Measurements from ENCODE around the gene M1AP.
A peak's percentile ranks its signal among the peaks of the same experiment; 100 is the strongest.
"Not testable (repeated sequence)": the region's sequence is repeated elsewhere in the genome, so short reads cannot be mapped to it uniquely, and the experiment has no call there.

The M1AP gene

GRCh38 chr2:74564222-74564621, 83.9 kb downstream of the M1AP start:
- DNase-seq (ENCODE audit: low spot score) = no peak

DNA sequence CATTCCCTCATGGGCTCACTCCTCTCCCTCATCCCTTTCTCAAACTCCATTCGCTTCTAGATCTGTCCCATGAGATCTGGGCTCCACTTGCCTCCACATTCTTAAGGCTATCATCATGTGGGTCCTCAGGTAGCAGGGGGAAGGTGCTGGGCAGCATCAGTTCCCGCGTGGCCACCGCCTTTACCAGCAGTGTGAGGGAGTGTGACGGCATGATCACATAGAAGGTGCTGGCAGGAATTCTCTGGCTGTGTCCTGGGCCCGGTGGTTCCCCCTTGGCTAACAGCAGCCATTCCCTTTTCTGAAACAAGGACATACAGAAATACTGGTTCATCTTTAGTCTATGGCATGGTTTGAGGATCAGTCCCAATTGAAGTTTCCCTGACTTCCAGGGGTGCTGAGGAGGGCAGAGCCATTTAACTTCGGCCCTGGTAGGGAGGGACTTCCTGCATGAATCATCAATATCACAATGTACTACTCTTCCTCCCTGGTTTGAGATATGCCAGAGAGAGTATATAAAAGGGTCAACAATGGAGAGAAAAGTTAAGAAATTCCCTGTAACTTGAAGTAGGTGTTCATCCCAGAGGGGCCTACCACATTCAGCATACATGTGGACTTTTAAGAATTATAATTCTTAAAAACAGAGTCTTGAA, 85.9 kb downstream of the M1AP start:
- DNase-seq (ENCODE audit: low spot score) = no peak

DNA sequence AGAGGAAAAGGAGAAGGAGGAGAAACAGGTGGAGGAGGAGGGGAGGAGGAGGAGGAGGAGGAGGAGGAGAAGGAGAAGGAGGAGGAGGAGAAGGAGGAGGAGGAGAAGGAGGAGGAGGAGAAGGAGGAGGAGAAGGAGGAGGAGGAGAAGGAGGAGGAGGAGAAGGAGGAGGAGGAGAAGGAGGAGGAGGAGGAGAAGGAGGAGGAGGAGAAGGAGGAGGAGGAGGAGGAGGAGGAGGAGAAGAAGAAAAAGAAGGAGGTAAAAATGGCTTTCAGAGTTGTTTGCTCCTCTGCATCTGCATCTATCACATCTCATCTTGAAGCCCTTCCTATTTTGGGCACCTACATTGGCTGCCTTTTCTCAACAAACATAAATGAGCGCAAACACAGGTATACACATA, 87.1 kb downstream of the M1AP start:
- DNase-seq (ENCODE audit: low spot score) = not testable (repeated sequence)

DNA sequence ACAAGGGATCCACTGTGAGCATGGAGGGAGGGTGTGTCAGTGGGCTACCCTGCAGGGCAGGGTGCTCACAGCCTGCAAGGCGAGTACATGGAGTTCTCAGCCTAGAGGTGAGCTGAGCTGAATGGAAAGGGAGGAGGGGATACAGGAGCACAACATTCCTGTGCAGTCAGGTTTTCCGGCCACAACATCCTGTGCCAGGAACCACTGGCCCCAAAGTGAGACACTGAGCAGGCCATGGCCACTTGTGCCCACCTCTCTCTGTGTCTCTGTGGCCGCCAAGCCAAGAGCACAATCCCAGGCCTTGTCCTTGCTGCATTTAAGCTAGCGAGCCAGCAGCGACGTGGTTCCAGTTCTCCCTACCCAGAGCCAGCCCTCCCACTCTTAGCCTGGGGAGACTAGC, 87.5 kb downstream of the M1AP start:
- DNase-seq (ENCODE audit: low spot score) = no peak

GRCh38 chr2:74559912-74560311, 88.2 kb downstream of the M1AP start:
- no peak for DNase-seq (ENCODE audit: low spot score)

GRCh38 chr2:74558284-74559230, 89.6 kb downstream of the M1AP start:
- DNase-seq (ENCODE audit: low spot score) = no peak

DNA sequence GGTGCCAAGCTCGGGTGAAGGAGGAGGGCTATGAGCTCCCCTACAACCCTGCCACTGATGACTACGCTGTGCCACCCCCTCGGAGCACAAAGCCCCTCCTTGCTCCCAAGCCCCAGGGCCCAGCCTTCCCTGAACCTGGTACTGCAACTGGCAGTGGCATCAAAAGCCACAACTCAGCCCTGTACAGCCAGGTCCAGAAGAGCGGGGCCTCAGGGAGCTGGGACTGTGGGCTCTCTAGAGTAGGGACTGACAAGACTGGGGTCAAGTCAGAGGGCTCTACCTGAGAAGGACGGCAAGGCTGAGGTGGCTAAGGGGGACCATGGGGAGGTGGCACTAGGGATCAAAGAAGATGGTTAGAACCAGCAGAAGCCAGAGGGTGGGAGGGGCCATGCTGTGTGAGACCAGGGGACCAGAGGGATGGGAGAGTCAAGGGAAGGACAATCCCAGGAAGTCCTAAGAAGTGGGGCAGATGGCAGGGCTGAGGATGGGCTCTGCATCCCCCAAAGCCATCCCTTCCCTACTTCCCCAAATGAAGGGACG, 91.2 kb downstream of the M1AP start:
- no peak for DNase-seq (ENCODE audit: low spot score)

- DNase-seq (ENCODE audit: low spot score) = no peak
Observed at GRCh38 chr2:74556159-74556558, 92.0 kb downstream of the M1AP start.

DNA sequence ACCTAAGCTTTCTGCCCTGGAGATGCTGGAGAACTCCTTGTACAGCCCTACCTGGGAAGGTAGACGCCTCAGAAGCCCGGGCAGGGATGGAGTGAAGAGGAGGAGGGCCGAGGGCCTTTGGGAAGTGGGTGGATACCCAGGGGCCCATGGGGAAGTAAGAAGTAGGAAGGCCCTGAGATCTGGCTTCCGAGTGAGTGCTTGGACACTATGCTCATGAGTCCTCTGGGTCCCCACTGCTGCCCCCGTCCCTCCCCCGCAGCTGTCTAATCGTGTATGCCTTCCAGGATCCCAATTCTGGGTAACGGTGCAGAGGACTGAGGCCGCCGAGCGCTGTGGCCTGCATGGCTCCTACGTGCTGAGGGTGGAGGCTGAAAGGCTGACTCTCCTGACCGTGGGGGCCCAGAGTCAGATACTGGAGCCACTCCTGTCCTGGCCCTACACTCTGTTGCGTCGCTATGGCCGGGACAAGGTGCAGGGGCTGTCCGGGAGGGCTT, 92.5 kb downstream of the M1AP start:
- no peak for DNase-seq (ENCODE audit: low spot score)

DNA sequence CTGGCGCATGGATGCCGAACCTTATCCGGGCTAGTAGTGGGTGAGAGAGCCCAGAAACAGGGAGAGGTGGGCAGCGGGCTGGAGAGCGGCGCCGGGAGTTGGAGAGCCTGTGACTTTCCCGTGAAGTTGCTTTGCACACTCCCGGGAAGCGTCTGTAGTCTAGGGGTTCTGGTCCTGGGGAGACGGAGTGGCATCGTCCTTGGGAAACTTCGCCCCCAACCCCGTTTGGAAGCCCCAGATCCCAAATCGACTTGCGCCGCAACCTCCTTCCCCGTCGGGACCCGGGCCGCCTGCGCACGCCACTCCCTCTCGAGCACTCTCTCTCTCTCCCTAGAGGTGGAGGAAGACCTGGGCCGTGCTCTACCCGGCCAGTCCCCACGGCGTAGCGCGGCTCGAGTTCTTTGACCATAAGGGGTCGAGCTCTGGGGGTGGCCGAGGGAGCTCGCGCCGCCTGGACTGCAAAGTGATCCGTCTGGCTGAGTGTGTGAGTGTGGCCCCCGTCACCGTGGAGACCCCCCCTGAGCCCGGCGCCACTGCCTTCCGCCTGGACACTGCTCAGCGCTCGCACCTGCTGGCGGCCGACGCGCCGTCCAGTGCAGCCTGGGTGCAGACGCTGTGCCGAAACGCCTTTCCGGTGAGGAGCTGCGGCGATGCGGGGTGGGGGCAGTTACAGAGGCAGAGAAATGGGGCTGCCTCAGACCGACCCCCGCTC, 93.2 kb downstream of the M1AP start:
- DNase-seq (ENCODE audit: low spot score) = peak; percentile 42

GRCh38 chr2:74553892-74554819, 94.0 kb downstream of the M1AP start, which contains the start of the genes DOK1 and LOXL3:
Gene DOK1, plus strand, starts transcription at chr2:74554720. Its CDS starts 35 bp downstream, at chr2:74554755.
Gene LOXL3, minus strand, starts transcription at chr2:74553942. Its CDS starts 1,308 bp downstream, at chr2:74552634.
- DNase-seq (ENCODE audit: low spot score) = peak; percentile 79

DNA sequence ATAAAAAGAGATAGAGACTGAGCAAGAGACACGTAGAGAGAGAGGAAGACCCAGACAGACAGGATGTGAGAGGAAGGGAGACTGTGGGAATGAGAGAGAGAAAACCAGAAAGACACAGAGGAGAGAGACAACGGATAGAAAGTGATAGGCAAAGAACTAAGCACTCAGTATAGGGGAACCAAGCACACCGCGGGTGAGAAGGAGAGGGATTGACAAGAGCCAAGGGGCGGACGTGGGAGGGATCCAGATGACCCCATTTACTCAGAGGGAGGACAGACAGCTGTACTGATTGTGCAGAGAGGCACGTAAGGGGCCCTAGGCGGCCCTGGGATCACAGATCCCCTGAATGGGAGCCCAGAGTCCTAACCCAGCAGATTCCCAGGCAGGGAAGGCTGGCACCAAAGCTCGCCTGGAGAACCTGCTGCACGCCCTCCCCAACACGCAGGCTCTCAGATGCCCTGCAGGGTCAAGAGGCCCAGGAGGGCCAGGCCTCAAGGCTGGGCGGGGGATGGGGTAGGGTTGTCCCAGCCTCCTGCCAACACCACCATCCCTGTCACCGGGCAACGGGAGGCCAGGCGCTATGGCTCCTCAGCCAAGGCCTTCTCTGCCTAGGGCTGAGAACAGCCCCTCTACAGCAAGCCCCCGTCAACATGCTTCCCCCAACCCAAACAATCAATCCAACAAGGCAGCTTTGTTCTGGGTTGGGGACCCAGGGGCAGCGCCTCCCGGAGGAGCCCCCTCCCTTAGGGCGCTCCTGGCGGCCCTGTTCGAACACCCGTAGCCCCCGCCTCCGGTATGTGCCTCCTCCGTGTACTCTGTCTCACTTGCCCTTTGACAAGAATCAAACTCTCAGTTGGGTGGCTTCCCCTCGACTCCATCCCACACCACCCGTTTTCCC, 95.0 kb downstream of the M1AP start:
- DNase-seq (ENCODE audit: low spot score) = no peak

DNA sequence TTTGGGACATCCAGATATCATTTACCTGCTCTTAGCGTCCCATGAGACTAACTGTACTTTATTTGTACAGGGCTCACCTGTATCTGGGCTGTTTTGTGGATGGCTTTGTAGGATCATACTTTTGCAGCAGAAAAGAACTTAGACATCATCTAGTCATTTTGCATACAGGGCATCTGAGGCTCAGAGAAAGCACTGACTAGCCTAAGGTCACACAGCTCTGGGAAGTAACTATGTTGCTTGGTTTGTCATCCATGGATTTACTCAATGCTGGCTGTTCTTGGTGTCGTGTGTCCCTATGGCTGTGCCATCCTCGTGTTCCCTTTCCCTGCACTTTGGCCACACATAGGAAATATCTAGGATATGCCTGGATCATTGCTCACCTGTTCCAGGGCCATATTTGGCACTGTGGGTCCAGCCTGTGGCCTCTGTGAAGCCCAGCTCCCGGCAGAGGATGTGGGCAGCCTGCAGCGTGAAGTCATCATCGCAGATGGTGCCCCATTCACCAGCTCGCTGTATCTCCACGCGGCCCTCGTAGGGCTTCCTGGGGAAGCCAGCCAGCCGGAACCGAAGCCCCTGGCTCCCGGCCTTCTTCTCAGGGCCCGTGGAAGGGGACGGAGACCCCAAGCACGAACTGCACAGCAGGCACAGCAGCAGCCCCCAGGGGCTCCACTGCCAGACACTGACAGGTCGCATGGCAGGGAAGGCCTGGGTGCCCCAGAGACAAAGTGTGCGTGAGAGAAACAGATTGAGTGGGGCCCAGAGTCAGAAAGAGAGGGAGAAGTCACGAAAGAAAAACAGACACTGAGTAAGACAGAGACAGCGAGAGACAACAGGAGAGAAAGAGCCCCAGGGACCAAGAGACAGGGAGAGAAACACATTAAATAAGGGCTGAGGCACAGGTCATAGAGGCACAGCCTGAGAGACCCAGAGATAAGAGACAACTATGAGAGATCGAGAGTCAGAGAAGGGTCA, 95.9 kb downstream of the M1AP start:
- DNase-seq (ENCODE audit: low spot score) = no peak

- DNase-seq (ENCODE audit: low spot score) = no peak
Observed at GRCh38 chr2:74551530-74551929, 96.6 kb downstream of the M1AP start.

DNA sequence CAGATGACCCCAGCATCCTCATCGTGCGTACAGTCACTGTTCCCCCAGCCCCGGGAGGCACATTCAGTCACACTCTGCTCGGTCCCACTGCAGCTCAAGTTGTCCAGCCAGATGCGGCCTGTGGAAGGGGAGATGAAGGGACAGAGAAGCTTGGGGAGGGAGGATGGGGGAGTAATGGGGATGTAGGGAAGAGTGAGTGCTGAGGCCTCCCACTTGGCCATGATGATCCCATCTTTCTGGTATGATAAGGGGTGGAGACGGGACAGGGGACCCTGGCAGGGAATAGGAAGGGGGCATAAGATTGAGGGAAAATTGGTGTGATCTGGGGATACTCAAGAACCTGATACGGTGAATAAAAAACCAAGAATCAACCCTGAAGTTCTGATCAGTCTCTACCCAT, 97.9 kb downstream of the M1AP start:
- no peak for DNase-seq (ENCODE audit: low spot score)

DNA sequence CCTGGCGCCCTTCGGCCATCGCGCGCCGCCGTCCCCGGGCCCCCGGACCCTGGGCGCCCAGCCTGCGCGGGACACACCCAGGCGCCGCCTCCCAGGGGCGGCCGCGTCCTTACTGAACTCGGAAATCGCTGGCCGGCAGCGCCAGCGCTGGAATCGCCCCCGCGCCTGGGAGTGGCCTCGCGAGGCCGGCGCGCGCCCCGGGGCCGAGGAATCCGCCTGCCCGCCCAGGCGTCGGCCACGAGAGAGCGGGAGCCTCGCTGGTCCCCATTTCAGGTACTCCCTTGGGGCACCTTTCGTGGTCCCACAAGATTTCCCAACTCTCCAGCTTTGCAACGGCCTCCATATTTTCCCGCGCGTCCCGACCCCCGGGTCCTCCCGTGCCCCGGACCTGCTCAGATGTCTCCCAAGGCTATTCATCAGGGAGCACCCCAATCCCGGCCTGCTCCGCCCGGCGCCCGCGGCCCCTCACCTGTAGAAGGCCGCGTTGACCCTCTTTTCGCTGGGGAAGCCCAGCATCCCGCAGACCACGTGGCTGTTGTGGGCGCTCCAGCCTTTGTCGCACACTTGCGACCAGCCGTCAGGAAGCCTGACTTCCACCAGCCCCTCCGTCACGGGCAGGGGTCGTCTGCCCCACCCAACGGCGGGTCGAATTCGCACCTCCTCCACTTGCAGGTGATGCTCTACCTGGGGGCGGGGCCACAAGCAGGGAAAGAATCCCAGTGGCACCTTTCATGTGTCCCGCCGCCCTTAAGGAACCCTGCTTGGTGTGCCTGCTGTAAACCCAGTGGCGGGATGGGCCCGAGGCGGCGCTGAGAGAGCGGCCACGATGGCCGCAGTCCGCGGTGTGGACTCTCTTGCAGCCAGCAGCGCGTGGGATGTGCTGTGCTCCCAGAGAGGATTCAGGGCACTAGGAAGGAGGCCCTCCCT, 99.0 kb downstream of the M1AP start:
- DNase-seq (ENCODE audit: low spot score) = peak; percentile 74

DNA sequence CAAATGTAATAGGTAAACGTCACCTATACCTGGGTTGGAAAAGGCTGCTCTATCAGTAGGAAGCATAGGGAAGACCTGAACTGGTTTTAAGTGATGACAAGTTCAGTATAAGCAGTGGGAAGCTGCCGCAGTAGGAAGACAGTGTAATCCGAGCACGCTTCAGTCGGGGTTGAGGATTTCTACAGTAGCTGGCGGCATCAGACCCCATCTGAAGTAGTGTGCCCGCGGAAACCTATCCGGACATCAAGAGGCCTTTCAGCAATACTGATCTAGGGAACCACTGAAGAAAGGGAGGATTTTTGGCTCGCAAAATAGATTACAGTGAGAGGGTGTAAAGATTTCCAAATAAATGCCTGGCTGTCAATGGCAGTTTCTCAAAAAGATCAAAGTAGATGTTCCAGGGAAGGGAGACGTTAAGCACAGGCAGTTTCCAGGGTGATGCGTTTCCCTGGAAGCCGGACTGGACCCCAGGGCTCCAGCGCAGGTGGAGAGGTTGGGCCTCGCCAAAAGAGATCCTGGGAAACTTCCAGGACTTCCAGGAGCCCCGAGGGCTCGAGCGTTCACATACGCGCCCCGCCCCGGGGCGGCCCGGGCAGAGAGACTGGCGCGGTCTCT, 99.7 kb downstream of the M1AP start:
- no peak for DNase-seq (ENCODE audit: low spot score)
